ENCODE measurements around the gene MPHOSPH9. TPM values are rescaled to one million over a fixed set of nuclear protein-coding genes. Genes with fewer than 3 reads are reported as not detected.

The MPHOSPH9 gene
- total and polyA plus RNA-seq, 2 of the 13 experiments (the other 11 are each of a cell fraction or from before 2014, with no cell fraction given) = 20.3 to 63.4 TPM

DNA sequence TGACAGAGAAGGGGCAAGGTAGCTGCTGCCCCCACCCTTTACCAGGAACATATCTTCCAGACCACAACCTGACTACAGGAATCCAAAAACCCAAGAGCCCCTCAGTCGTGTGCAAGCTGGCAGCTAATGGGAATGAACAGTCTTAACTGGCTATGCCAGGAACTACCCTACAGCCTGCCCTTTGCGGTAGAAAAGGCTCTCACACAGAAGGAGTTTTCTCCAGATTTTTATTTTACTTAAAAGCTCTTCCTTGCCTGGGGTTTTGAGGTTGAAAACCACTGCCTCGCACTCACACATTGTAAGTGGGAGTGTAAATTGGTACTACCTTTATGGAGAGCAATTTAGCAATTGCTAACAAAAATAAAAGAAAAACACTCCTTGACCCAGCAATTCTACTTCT is 110.3 kb downstream of the MPHOSPH9 start:
- ATAC-seq (no peak), DNase-seq (ENCODE audit: low spot score) (no peak), FAIRE-seq (no peak)
- no TSS peak for BruUV-seq (replicated peaks)
- no peak overlapping the region for H3K4me3 ChIP-seq (replicated peaks in 1 of 3; ENCODE audit: insufficient read depth in 1 of 3, low read depth in 2 of 3, low read length in 3 of 3)
- no peak overlapping the region for H3K27ac ChIP-seq (ENCODE audit: extremely low read length, insufficient read depth, low read length)
- no peak overlapping the region for H3K9ac ChIP-seq (ENCODE audit: insufficient read depth, low read depth, low read length)
- TF ChIP-seq ZNF777 (CRISPR knock-in tag; IDR thresholded peaks at IDR 0.05) (no peak), PHF8 (CRISPR knock-in tag; IDR thresholded peaks at IDR 0.05) (no peak), NCOA1 (CRISPR knock-in tag; IDR thresholded peaks at IDR 0.05) (no peak), SP4 (CRISPR knock-in tag; IDR thresholded peaks at IDR 0.05) (no peak), ZBTB1 (CRISPR knock-in tag; IDR thresholded peaks at IDR 0.05; ENCODE audit: borderline replicate concordance) (no peak), NFIC (IDR thresholded peaks at IDR 0.05; ENCODE audit: low read length) (no peak), ZNF678 (CRISPR knock-in tag; IDR thresholded peaks at IDR 0.05) (no peak), ZNF12 (CRISPR knock-in tag; IDR thresholded peaks at IDR 0.05) (no peak), POGZ (CRISPR knock-in tag; IDR thresholded peaks at IDR 0.05) (no peak), ZNF644 (CRISPR knock-in tag; IDR thresholded peaks at IDR 0.05; ENCODE audit: low read depth) (no peak)
- intact Hi-C loops (cut with micrococcal nuclease; ENCODE audit: unreplicated experiment) (no loop called here), in situ Hi-C loops (cut with HindIII; ENCODE audit: extremely low pct_ligation_motif_present, low pct_unique_long_range_greater_than_20kb) (no loop called here)
- ChIA-PET CTCF (ENCODE audit: low intra/inter-chr PET ratio, low total read pairs) (no interaction called here), POLR2A (no interaction called here)
- no peaks in the 10 kb centered on the region for H3K79me2 ChIP-seq (ENCODE audit: insufficient read depth, low read length)
- H4K20me1 ChIP-seq (ENCODE audit: insufficient read depth, low read length) = no peaks in the 10 kb centered on the region
- H3K9me3 ChIP-seq (ENCODE audit: low read length) = no peaks in the 10 kb centered on the region
- H3K4me2 ChIP-seq (ENCODE audit: low read depth, low read length) = no peak overlapping the region
- H2AFZ ChIP-seq (ENCODE audit: low read length) = no peak overlapping the region
- no peaks in the 10 kb centered on the region for H3K27me3 ChIP-seq (ENCODE audit: control insufficient read depth in 1 of 2, insufficient read depth in 2 of 2, low read length in 2 of 2)
- WGBS (ENCODE audit: low lambda C conversion rate) = 98% methylated on average over 3 of the region's 3 CpGs
- peaks cover 25% of the 10 kb centered on the region for H3K4me1 ChIP-seq (ENCODE audit: insufficient read depth, low read length)
- no peaks in the 10 kb centered on the region for H3K36me3 ChIP-seq (replicated peaks in 1 of 2; ENCODE audit: control insufficient read depth in 1 of 2, insufficient read depth in 2 of 2, low read length in 2 of 2)

DNA sequence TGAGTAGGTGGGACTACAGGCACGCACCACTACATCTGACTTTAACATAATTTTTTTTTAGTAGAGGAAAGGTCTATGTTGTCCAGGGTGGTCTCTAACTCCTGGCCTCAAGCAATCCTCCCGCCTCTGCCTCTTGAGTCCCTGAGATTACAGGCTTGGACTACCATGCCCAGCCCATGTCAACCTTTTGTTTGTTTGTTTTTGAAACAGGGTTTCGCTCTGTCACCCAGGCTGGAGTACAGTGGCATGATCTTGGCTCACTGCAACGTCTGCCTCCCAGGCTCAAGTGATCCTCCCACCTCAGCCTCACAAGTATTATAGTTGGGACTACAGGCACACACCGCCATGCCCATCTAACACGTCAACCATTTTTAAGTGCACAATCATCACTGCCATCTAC is 111.3 kb downstream of the MPHOSPH9 start:
- CTCF ChIA-PET (ENCODE audit: low intra/inter-chr PET ratio, low total read pairs) = no interaction called here
- TF ChIP-seq, protein P1, sequence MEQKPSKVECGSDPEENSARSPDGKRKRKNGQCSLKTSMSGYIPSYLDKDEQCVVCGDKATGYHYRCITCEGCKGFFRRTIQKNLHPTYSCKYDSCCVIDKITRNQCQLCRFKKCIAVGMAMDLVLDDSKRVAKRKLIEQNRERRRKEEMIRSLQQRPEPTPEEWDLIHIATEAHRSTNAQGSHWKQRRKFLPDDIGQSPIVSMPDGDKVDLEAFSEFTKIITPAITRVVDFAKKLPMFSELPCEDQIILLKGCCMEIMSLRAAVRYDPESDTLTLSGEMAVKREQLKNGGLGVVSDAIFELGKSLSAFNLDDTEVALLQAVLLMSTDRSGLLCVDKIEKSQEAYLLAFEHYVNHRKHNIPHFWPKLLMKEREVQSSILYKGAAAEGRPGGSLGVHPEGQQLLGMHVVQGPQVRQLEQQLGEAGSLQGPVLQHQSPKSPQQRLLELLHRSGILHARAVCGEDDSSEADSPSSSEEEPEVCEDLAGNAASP (CRISPR knock-in tag; IDR thresholded peaks at IDR 0.05; ENCODE audit: borderline replicate concordance) = no peak
- no peak for TF ChIP-seq FOXJ3 (CRISPR knock-in tag; IDR thresholded peaks at IDR 0.05; ENCODE audit: borderline replicate concordance)
- no peak for TF ChIP-seq KLF12 (CRISPR knock-in tag; IDR thresholded peaks at IDR 0.05; ENCODE audit: borderline replicate concordance)
- TF ChIP-seq TBL1XR1 (IDR thresholded peaks at IDR 0.05; ENCODE audit: borderline replicate concordance, low read length, partially characterized antibody) = no peak
- TF ChIP-seq ZNF670 (CRISPR knock-in tag; IDR thresholded peaks at IDR 0.05; ENCODE audit: borderline replicate concordance) = no peak
- no peak for TF ChIP-seq RARG (CRISPR knock-in tag; IDR thresholded peaks at IDR 0.05; ENCODE audit: low read depth)
- TF ChIP-seq ZNF780A (CRISPR knock-in tag; IDR thresholded peaks at IDR 0.05) = no peak
- TF ChIP-seq NRL (CRISPR knock-in tag; IDR thresholded peaks at IDR 0.05; ENCODE audit: borderline replicate concordance) = no peak
- TF ChIP-seq, protein P2, sequence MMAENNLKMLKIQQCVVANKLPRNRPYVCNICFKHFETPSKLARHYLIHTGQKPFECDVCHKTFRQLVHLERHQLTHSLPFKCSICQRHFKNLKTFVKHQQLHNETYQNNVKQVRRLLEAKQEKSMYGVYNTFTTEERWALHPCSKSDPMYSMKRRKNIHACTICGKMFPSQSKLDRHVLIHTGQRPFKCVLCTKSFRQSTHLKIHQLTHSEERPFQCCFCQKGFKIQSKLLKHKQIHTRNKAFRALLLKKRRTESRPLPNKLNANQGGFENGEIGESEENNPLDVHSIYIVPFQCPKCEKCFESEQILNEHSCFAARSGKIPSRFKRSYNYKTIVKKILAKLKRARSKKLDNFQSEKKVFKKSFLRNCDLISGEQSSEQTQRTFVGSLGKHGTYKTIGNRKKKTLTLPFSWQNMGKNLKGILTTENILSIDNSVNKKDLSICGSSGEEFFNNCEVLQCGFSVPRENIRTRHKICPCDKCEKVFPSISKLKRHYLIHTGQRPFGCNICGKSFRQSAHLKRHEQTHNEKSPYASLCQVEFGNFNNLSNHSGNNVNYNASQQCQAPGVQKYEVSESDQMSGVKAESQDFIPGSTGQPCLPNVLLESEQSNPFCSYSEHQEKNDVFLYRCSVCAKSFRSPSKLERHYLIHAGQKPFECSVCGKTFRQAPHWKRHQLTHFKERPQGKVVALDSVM (CRISPR knock-in tag; IDR thresholded peaks at IDR 0.05) = 0 out of 2 replicates have a peak, but pooled peaks have one; percentile 14
- H3K79me2 ChIP-seq (ENCODE audit: insufficient read depth, low read length) = no peaks in the 10 kb centered on the region

More for the DNA sequence above, 111.3 kb downstream of the MPHOSPH9 start:
- ATAC-seq (no peak), FAIRE-seq (no peak), DNase-seq (ENCODE audit: low spot score) (no peak)
- peaks cover 19% of the 10 kb centered on the region for H3K4me1 ChIP-seq (ENCODE audit: insufficient read depth, low read length)
- no peaks in the 10 kb centered on the region for H3K27me3 ChIP-seq (ENCODE audit: control insufficient read depth in 1 of 2, insufficient read depth in 2 of 2, low read length in 2 of 2)
- H3K27ac ChIP-seq (ENCODE audit: extremely low read length, insufficient read depth, low read length) = no peak overlapping the region
- H3K9me3 ChIP-seq (ENCODE audit: low read length) = no peaks in the 10 kb centered on the region
- POLR2A ChIA-PET = no interaction called here
- no peaks in the 10 kb centered on the region for H4K20me1 ChIP-seq (ENCODE audit: insufficient read depth, low read length)
- H2AFZ ChIP-seq (ENCODE audit: low read length) = no peak overlapping the region
- no peaks in the 10 kb centered on the region; a peak in 1 of 5 replicates for H3K36me3 ChIP-seq (replicated peaks in 1 of 2; ENCODE audit: control insufficient read depth in 1 of 2, insufficient read depth in 2 of 2, low read length in 2 of 2)
- WGBS (ENCODE audit: low lambda C conversion rate) = 91% methylated on average over 6 of the region's 6 CpGs
- no peak overlapping the region for H3K4me2 ChIP-seq (ENCODE audit: low read depth, low read length)
- H3K4me3 ChIP-seq (replicated peaks in 1 of 3; ENCODE audit: insufficient read depth in 1 of 3, low read depth in 2 of 3, low read length in 3 of 3) = no peak overlapping the region
- no TSS peak for BruUV-seq (replicated peaks)
- H3K9ac ChIP-seq (ENCODE audit: insufficient read depth, low read depth, low read length) = no peak overlapping the region
- in situ Hi-C loops (cut with HindIII; ENCODE audit: extremely low pct_ligation_motif_present, low pct_unique_long_range_greater_than_20kb) (no loop called here), intact Hi-C loops (cut with micrococcal nuclease; ENCODE audit: unreplicated experiment) (no loop called here)
